HG03378 (cell line): ENCODE data around the gene OVOL1.
"Not testable (repeated sequence)": the region's sequence is repeated elsewhere in the genome, so short reads cannot be mapped to it uniquely, and the experiment has no call there.

Source experiments
- ATAC-seq: cut with Tn5 transposase; IDR thresholded peaks from one replicate; pipeline ENCODE4 v1.9.1; 2021; ENCODE audit warnings: mild to moderate bottlenecking, moderate library complexity; ENCODE audit not compliant: unreplicated experiment

Gene OVOL1

DNA sequence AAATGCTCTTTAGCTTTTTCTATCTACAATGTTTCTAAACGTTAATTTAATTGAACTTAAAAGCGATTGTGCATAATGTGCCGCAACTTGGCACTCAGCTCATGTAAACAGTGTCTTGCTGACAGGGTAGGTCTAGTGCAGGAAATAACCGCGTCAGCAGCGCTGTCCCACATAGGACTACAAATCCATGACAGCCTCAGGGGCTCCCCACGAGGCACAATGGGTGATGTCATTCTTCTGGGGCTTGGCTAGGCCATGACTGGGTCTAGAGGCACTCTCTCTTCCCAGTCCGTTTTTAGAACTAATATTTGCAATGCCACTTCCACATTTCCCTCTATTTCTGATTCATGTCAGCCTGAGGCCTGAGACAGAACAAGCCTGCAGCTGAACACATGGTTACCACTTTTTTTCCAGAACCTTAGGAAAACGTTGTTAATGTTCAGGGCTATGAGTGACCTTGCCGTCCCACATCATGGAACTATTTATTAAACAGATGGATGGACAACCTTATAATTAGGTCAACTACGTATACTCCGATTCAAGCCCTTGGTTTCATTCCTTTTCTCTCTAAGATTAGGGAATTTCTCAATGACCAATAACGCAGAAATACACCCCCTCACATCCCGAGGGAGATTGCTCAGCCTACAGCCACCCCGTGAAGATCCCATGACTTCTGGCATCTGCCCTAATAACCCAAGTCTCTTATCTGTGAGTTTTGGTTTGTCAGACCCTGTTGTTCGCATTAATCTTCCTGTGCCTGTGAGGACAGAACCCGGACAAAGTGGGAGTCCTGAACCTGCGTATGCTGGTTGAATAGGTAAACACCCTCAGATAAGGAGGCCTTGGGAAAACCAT is 27.5 kb downstream of the OVOL1 start:
- ATAC-seq: no peak

GRCh38 chr11:65814986-65815565 is 28.2 kb downstream of the OVOL1 start:
- ATAC-seq: no peak

- no peak for ATAC-seq
These were observed 29.8 kb downstream of the OVOL1 start for GRCh38 chr11:65816696-65817095.

DNA sequence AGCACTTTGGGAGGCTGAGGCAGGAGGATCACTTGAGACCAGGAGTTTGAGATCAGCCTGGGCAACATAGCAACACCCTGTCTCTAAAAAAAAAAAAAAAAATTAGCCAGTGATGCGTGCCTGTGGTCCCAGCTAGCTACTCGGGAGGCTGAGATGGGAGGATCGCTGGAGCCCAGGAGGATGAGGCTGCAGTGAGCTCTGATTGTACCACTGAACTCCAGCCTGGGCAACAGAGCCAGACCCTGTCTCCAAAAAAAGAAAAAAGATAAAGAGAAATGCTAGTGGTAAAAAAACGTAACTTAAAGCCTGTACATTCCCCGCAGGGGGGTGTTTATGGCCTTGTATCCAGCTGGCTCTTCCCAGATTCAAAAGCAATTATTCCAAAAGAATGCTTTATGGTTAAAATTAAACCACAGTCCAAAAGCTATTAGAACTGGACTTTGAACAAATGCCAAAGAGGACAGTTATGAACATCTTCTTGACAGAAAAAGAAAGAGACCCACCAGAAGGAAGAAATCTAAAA is 30.5 kb downstream of the OVOL1 start:
- no peak for ATAC-seq

DNA sequence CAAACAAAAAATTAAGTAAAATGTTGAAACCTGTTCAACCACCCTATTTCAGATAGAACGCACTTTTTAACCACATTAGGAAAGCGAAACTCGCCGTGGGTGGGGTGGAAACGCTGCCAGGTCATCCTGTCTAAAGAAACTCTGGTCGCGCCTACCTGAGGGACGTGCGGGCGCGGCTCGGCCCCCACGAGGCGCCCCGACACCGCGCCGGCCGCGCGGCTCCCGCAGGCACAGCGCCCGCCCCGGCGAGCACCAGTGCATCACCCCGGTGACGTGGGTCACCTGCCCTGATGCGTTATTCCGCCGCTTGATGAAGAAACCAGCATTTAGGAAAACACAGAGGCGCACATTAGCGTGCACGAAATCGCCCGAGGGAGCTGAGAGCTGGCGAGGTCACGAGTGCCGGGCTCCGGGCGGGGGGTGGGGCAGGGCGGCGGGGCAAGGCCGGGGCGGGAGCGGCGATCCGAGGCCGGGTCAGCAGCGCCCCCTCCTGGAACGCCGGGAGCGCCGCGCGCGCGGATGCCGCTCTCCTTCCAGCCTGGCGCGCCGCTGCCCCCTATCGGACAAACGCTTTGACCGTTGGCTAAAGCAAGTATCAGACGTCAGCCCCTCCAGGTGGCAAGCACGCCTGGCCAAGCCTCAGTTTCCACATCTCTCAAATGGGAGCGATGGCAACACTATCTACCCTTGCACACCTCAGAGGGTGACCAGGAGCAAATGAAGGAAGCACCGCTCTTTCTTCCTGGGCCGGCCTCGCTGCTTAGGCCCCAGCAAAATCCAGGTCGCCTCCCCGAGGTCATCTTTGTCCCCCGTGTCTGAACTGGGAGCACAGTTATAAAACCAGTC is 31.2 kb downstream of the OVOL1 start:
- peak; percentile 62 for ATAC-seq

GRCh38 chr11:65821107-65821506 is 34.2 kb downstream of the OVOL1 start:
- no peak for ATAC-seq

DNA sequence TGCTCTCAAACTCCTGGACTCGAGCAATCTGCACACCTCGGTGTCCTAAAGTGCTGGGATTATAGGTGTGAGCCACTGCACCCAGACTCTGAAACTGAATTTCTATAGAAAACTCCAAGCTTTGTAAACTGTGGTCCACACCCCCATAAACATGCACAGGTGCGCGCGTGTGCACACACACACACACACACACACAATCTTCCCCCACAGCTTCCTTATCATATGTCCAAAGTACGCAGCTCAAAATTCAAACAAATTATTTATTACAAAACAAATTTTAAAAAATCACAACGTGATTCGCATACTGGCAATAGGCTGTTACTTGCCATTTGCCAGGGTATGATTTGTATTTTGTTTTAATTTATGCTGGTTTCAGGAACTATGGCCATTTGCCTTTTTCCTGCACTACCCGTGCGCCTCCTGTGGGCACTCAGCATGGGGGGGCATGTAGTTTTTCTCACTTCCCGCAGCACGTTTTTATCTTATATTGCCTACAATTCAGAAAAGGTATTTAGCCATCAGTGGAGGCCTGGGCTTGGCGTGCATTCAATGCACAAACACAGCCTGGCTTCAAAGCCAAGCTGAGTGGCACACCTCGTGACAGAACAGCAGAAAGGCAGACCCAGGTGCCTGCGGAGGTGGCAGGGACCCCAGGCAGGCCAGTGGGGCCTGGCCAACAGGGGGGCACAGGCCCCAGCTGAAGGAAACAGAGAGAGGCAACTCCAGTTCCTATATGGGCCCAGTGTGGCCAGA is 36.1 kb downstream of the OVOL1 start:
- ATAC-seq: no peak

DNA sequence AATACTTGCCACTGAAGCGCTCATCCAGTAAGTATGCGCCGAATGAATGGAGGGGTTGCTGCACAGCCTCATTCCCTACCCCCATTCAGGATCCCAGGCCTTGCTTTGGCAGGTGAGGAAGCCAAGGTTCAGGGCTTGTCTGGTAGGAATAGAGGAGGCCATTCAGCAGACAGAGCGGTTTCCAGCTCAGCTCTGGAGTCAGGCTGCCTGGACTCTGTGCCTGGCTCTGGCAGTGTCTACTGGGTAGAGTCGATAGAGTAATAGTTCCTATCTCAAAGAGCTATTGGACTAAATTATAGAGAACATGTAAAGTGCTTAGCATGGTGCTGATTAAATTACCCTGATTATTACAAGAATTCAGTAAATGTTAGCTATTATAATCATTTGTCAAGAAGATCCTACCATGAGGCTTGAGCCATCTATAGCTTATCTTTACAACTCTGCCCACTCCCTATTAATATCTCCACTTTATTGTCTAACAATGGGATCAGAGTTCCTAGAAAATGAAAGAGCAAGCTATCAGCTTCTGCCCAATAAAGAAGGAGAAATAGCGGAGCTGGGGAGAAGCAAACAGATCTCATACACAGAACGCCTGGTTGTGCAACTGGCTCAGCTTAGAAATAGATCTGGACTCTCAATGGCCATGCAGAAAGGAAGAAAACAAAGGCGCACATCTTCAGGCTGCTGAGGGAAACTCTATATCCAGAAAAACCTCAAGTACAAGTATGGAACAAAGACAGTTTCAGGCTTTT is 40.3 kb downstream of the OVOL1 start:
- ATAC-seq: no peak

DNA sequence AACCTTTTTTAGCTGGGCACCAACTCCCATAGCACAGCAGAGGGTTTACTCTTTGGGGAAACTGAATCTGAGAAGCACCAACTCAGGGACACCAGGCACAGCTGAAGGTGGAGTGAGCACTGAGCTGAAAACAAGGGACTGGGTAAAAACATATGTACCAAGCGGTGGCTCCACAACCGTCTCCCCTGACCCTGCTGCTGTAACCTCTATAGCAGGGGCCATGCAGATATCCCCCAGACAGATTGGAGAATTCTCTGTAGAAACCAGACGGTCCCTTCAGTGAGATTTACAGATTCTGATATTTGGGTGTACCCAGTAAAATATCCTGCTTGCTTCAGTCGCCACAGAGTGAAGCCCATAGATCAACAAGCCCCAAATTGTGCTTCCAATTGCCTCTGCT is 42.6 kb downstream of the OVOL1 start:
- no peak for ATAC-seq

- not testable (repeated sequence) for ATAC-seq
These were observed 45.4 kb downstream of the OVOL1 start for GRCh38 chr11:65832231-65832630.

DNA sequence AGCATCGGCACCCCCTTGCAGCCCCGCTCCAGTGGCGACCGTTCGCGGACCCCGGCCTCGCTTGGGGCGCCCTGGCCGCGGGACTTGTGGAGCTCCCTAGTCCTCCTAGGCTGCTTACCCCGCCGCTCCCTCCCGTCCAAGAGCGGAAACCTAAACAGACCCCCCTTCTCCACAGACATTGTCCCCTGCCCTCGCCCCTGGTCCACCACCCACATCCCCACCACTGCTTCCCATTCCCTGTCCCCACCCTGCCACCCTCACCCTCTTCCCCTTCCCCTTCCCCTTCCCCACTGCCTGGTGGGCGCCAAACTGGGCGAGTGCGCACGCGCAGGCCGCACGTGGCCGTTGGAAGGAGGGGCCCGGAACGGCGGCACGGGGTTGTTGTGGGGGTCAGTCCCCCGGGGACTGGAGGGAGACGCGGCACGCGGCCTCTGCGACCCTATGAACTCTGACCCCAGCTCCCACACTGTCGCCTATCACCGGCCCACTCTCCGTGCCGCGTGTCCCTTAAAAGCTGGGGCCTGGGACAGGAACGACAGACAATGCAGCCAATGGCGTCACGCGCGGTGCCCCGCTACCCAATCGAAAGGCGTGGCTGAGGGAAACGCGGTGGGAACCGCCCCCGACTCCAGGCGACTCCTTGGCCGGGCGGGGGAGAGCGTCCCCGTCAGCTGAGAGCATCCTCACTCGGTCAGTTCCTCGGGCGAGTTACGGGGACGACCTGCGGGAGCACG is 46.6 kb downstream of the OVOL1 start, which contains the start of gene SNX32:
Gene SNX32 (plus strand): TSS at position 667 of the 734 bp plus-strand sequence. CDS start 103 bp downstream, outside the sequence.
- ATAC-seq: no peak

DNA sequence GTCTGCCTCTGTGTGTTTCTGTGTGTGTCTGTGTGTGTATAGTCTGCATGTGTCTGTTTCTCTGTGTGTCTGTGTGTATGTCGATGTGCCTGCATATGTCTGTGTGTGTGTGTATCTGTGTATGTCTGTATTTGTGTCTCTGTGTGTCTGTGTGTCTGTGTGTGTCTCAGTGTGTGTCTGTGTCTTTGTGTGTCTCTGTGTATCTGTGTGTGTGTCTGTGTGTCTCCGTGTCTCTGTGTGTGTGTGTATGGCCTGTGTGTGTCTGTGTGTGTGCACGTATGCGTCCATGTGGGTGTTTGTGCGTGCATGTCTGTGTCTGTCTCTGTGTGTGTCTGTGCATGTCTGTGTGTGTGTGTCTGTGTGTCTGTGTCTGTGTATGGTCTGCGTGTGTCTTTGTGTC is 47.3 kb downstream of the OVOL1 start:
- ATAC-seq: no peak

GRCh38 chr11:65842144-65842543 is 55.3 kb downstream of the OVOL1 start:
- ATAC-seq: no peak

DNA sequence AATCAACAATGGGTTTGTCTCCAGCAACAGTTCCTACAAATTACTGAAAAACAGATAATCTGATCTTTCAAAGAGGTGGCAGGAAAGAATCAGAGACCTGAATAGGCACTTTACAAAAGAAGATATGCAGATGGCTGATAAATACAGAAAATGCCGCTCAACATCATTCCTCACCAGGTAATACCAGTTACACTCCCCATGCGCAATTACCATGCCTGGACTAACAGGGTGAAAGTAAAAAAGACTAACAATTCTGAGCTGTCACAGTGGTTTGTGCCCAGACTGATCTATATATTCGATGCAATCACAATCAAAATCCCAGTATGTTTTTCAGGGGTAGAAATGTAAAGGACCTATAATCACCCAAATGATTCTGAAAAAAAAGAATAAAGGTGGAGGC is 56.9 kb downstream of the OVOL1 start:
- ATAC-seq: no peak

- no peak for ATAC-seq
These were observed 57.5 kb downstream of the OVOL1 start for GRCh38 chr11:65844231-65844872.
